Measurements from ENCODE around the gene SEC63. TPM values are rescaled to one million over a fixed set of nuclear protein-coding genes. Genes with fewer than 3 reads are reported as not detected.
"Not testable (repeated sequence)": the region's sequence is repeated elsewhere in the genome, so short reads cannot be mapped to it uniquely, and the experiment has no call there.

The SEC63 gene
- total RNA-seq, 1 donor, result 40.3 TPM

GRCh38 chr6:107956586-107957307 lies 1.3 kb downstream of the SEC63 start:
- H3K9me3 ChIP-seq (ENCODE audit: low read depth, low read length), result no peaks in the 10 kb centered on the region
- no peaks in the 10 kb centered on the region for H3K27me3 ChIP-seq (ENCODE audit: insufficient read depth, low read length)
- peaks cover 33% of the 10 kb centered on the region for H3K4me1 ChIP-seq (ENCODE audit: insufficient read depth, low read length)
- H3K4me3 ChIP-seq (ENCODE audit: low read length), result peak overlapping the region; percentile 94

GRCh38 chr6:107956181-107956580 lies 1.8 kb downstream of the SEC63 start:
- H3K4me3 ChIP-seq (ENCODE audit: low read length), result no peak overlapping the region

GRCh38 chr6:107953858-107954414 lies 4.1 kb downstream of the SEC63 start:
- H3K9me3 ChIP-seq (ENCODE audit: low read depth, low read length); H3K27me3 ChIP-seq (ENCODE audit: insufficient read depth, low read length); H3K4me3 ChIP-seq (ENCODE audit: low read length): not testable (repeated sequence)
- peaks cover 33% of the 10 kb centered on the region for H3K4me1 ChIP-seq (ENCODE audit: insufficient read depth, low read length)

More at GRCh38 chr6:107956181-107956580, 1.8 kb downstream of the SEC63 start:
- no peaks in the 10 kb centered on the region for H3K27me3 ChIP-seq (ENCODE audit: insufficient read depth, low read length)
- H3K9me3 ChIP-seq (ENCODE audit: low read depth, low read length), result no peaks in the 10 kb centered on the region
- peaks cover 33% of the 10 kb centered on the region for H3K4me1 ChIP-seq (ENCODE audit: insufficient read depth, low read length)

- Histone ChIP-seq H3K9me3 (ENCODE audit: low read depth, low read length) (no peaks in the 10 kb centered on the region), H3K4me3 (ENCODE audit: low read length) (no peak overlapping the region), H3K4me1 (ENCODE audit: insufficient read depth, low read length) (peaks cover 11% of the 10 kb centered on the region), H3K27me3 (ENCODE audit: insufficient read depth, low read length) (no peaks in the 10 kb centered on the region)
These were observed 14.2 kb downstream of the SEC63 start for GRCh38 chr6:107943626-107944439.

GRCh38 chr6:107942142-107942541 lies 15.9 kb downstream of the SEC63 start:
- no peak overlapping the region for H3K4me3 ChIP-seq (ENCODE audit: low read length)
- H3K9me3 ChIP-seq (ENCODE audit: low read depth, low read length), result no peaks in the 10 kb centered on the region
- H3K27me3 ChIP-seq (ENCODE audit: insufficient read depth, low read length), result no peaks in the 10 kb centered on the region
- peaks cover 5% of the 10 kb centered on the region for H3K4me1 ChIP-seq (ENCODE audit: insufficient read depth, low read length)

GRCh38 chr6:107941627-107942026 lies 16.4 kb downstream of the SEC63 start:
- Histone ChIP-seq H3K4me1 (ENCODE audit: insufficient read depth, low read length) (peaks cover 5% of the 10 kb centered on the region), H3K9me3 (ENCODE audit: low read depth, low read length) (no peaks in the 10 kb centered on the region), H3K27me3 (ENCODE audit: insufficient read depth, low read length) (no peaks in the 10 kb centered on the region), H3K4me3 (ENCODE audit: low read length) (no peak overlapping the region)

- H3K9me3 ChIP-seq (ENCODE audit: low read depth, low read length), result no peaks in the 10 kb centered on the region
These were observed 16.8 kb downstream of the SEC63 start for GRCh38 chr6:107941199-107941598.

DNA sequence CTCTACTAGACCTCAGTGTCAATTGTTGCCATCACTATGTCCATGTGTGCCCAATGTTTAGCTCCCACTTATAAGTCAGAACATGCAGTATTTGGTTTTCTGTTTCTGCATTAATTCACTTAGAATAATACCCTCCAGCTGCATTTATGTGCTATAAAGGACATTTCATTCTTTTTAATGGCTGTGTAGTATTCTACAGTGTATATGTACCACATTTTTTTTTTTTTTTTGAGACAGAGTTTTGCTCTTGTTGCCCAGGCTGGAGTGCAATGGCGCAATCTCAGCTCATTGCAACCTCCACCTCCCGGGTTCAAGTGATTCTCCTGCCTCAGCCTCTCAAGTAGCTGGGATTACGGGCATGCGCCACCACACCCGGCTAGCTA lies 21.1 kb downstream of the SEC63 start:
- not testable (repeated sequence) for H3K27me3 ChIP-seq (ENCODE audit: insufficient read depth, low read length); H3K9me3 ChIP-seq (ENCODE audit: low read depth, low read length); H3K4me3 ChIP-seq (ENCODE audit: low read length); H3K4me1 ChIP-seq (ENCODE audit: insufficient read depth, low read length)

More at GRCh38 chr6:107941199-107941598, 16.8 kb downstream of the SEC63 start:
- H3K4me3 ChIP-seq (ENCODE audit: low read length), result no peak overlapping the region
- H3K4me1 ChIP-seq (ENCODE audit: insufficient read depth, low read length), result peaks cover 5% of the 10 kb centered on the region
- H3K27me3 ChIP-seq (ENCODE audit: insufficient read depth, low read length), result no peaks in the 10 kb centered on the region

GRCh38 chr6:107936162-107936909 lies 21.7 kb downstream of the SEC63 start:
- Histone ChIP-seq H3K27me3 (ENCODE audit: insufficient read depth, low read length) (no peaks in the 10 kb centered on the region), H3K4me3 (ENCODE audit: low read length) (no peak overlapping the region), H3K4me1 (ENCODE audit: insufficient read depth, low read length) (peaks cover 1% of the 10 kb centered on the region), H3K9me3 (ENCODE audit: low read depth, low read length) (no peaks in the 10 kb centered on the region)

DNA sequence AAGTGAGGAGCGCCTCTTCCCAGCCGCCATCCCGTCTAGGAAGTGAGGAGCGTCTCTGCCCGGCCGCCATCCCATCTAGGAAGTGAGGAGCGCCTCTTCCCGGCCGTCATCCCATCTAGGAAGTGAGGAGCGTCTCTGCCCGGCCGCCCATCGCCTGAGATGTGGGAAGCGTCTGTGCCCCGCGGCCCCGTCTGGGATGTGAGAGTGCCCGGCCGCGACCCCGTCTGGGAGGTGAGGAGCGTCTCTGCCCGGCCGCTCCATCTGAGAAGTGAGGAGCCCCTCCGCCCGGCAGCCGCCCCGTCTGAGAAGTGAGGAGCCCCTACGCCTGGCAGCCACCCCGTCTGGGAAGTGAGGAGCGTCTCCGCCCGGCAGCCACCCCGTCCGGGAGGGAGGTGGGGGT lies 23.8 kb downstream of the SEC63 start:
- not testable (repeated sequence) for H3K27me3 ChIP-seq (ENCODE audit: insufficient read depth, low read length); H3K4me1 ChIP-seq (ENCODE audit: insufficient read depth, low read length); H3K9me3 ChIP-seq (ENCODE audit: low read depth, low read length); H3K4me3 ChIP-seq (ENCODE audit: low read length)

DNA sequence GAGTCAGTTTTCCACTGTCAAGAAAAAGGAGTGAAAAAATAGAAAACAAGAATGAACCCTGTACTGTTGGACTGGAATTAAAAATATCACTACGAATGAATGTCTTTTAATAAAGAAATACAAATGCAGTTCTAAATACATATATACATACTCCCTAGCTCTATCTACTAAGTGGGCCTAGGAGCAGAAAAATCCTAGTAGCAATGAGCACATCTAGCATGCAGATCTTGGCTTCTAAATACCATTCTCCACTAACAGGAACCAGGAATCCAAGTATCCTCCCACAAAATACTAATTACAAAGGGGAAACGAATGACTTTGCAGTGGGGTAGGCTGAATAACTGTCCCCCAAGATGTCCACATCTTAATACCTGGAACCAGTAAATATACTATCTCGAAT lies 25.4 kb downstream of the SEC63 start:
- Histone ChIP-seq H3K4me3 (ENCODE audit: low read length) (no peak overlapping the region), H3K4me1 (ENCODE audit: insufficient read depth, low read length) (no peaks in the 10 kb centered on the region), H3K9me3 (ENCODE audit: low read depth, low read length) (no peaks in the 10 kb centered on the region), H3K27me3 (ENCODE audit: insufficient read depth, low read length) (no peaks in the 10 kb centered on the region)

DNA sequence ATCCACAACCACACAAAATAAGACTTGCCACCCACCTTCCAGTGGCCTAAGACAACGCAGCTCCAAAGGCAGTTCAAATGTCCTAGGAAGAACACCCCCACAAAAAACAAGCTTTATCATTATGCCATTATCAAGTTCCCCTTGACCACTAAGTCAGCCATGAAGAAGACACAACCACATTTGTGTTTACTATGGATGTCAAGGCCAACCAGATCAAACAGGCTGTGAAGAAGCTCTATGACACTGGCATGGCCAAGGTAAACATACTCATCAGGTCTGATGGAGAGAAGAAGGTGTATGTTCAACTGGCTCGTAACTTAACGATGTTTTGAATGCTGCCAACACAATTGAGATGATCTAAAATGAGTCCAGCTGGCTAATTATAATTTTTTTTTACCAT lies 26.1 kb downstream of the SEC63 start:
- Histone ChIP-seq H3K4me1 (ENCODE audit: insufficient read depth, low read length) (no peaks in the 10 kb centered on the region), H3K27me3 (ENCODE audit: insufficient read depth, low read length) (no peaks in the 10 kb centered on the region), H3K9me3 (ENCODE audit: low read depth, low read length) (no peaks in the 10 kb centered on the region), H3K4me3 (ENCODE audit: low read length) (no peak overlapping the region)

DNA sequence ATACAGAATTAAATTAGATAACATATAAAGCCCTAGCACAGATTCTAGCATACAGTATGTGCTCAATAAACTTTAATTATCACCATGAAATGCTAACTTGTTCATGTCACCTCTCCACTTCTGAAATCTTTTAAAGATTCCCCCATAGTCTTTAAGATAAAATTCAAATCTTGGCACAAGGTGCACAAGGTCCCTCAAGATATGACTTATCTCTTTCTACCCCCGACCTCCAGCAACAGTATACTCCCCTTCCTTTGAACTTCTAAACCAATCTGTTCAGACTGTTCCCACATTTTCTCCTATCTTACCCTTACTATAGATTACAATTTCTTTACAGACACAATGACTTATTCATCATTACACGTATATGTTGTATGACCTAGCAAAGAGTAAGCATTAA lies 29.0 kb downstream of the SEC63 start:
- no peaks in the 10 kb centered on the region for H3K9me3 ChIP-seq (ENCODE audit: low read depth, low read length)

DNA sequence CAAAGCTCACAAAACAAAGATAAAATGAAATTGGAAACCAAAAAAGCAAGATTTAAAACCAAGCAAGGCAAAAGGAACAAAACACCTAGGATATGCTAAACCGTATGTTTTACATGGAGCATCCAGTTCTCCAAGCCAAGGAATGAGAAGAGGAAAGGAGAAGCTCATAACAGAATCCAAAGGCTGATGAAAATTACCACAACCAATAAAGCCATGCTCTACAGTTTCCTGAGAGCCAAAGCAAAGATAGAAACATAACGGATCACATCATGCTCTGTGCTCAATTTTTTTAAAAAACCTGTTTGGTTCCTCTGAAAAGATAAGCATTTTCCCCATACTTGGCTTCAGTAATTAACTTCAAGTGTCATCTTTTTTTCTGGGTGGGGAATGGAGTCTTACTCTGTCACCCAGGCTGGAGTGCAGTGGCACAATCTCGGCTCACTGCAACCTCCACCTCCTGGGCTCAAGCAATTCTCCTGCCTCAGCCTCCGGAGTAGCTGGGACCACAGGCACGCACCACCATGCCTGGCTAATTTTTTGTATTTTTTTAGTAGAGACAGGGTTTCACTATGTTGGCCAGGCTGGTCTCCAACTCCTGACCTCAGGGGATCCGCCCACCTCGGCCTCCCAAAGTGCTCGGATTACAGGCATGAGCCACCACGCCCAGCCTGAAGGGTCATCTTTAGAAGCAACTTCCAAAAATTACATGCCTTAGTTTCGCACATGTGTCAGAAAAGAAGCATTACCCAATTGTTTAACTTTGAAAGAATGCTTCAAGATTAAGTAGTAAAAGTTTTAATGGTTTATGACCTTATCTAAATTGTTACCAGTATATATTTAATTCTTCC lies 31.1 kb downstream of the SEC63 start:
- H3K4me1 ChIP-seq (ENCODE audit: insufficient read depth, low read length); H3K27me3 ChIP-seq (ENCODE audit: insufficient read depth, low read length); H3K9me3 ChIP-seq (ENCODE audit: low read depth, low read length); H3K4me3 ChIP-seq (ENCODE audit: low read length): not testable (repeated sequence)

More for the DNA sequence above, 29.0 kb downstream of the SEC63 start:
- Histone ChIP-seq H3K27me3 (ENCODE audit: insufficient read depth, low read length) (no peaks in the 10 kb centered on the region), H3K4me3 (ENCODE audit: low read length) (no peak overlapping the region), H3K4me1 (ENCODE audit: insufficient read depth, low read length) (no peaks in the 10 kb centered on the region)

Data from mononuclear cell (primary cell).